NCI-H2196 treated with DMSO at 0.1 percent for 48 hours (cell line): ENCODE results near the gene DRC7.

Experiments
- DNase-seq: peaks from one replicate; lab custom pipeline; 2025; ENCODE audit not compliant: unreplicated experiment; lab: John Stamatoyannopoulos, UW

DRC7 gene

GRCh38 chr16:57749101-57749692 is 54.6 kb downstream of the DRC7 start:
- DNase-seq, result no peak

- no peak for DNase-seq
These were observed 55.3 kb downstream of the DRC7 start for GRCh38 chr16:57749856-57750452.

DNA sequence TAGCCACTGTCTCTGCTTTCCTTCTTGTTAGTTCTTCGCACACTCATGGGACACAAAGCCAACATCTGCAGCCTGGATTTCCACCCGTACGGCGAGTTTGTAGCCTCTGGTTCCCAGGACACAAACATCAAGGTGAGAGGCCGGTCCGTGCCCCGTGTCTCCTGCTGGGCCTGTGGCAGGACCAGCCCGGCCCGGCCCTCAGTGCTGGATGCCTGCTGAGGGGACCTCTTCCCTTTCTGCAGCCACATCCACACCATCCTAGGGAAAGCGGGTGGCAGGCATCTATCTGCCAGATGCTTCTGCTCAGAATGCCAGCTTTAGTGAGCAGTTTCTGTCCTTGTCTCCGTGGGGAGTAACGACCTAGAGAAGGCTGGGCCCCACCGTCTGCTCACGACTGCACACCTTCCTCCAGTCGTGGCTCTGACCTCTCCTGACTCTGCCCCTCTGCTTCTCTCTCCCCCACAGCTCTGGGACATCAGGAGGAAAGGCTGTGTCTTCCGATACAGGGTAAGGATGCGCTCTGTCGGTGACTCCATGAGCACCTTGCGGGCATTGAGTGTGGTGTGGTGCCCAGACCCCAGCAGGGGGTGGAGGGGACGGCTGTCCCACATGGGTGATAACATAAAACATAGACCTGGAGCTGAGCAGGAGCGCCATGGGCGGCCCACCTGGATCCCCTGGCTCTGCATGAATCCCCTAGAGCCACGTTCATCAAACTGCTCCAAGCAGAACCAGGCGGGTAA is 56.4 kb downstream of the DRC7 start:
- DNase-seq, result no peak

DNA sequence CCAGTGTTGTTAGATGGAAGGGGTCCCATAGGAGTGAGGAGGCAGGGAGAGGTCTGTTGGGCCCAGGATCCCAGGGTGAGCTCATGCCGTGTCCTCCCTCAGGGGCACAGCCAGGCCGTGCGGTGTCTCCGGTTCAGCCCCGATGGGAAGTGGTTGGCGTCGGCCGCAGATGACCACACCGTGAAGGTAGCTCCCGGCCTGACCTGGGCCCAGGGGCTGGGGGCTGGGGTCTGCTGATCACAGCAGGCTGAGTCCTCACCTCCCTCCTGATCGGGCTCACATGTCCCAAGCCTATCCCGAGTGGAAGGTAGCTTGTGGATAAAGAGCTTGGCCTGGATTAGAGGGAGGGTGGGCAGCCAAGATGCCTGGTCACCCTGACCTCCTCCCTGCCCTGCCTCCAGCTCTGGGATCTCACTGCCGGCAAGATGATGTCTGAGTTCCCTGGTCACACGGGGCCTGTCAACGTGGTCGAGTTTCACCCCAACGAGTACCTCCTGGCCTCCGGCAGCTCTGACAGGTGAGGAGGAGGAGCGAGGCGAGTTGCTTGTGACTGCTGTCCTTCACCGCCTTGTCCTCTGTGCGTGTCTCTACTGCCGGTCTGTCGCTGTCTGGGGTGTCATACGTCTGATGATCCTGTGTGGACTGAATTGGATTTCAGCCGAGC is 57.1 kb downstream of the DRC7 start:
- no peak for DNase-seq

GRCh38 chr16:57752203-57752580 is 57.6 kb downstream of the DRC7 start:
- no peak for DNase-seq

- no peak for DNase-seq
These were observed 58.2 kb downstream of the DRC7 start for GRCh38 chr16:57752581-57753447.

GRCh38 chr16:57753448-57754353 is 59.1 kb downstream of the DRC7 start:
- no peak for DNase-seq

- no peak for DNase-seq
These were observed 59.9 kb downstream of the DRC7 start for GRCh38 chr16:57754354-57755060.

GRCh38 chr16:57755061-57755684 is 60.6 kb downstream of the DRC7 start:
- no peak for DNase-seq

GRCh38 chr16:57755726-57756423 is 61.3 kb downstream of the DRC7 start:
- no peak for DNase-seq

- no peak for DNase-seq
These were observed 62.1 kb downstream of the DRC7 start for GRCh38 chr16:57756424-57757325.

DNA sequence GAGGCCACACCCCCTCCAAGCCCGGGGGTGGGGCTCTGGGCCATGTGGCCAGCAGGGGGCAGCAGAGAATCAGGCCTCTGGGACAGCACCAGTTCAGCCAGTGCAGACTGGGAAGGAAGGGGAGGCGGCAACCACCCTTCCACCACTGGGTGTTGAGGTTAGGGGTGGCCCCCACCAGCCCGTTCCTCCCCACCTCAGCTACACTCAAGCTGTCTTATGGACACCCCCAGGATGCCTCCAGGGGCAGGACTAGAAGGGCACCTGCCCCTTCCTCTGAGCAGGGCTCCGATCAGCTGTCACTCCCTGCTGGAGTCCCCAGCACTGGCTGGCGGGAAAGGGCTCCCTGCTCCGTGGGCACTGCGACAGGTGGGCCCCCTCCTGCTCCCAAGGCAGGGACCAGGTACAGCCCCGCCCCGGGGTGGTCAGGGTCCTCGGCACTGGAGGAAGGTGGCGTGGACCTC is 62.8 kb downstream of the DRC7 start:
- DNase-seq, result no peak

- no peak for DNase-seq
These were observed 63.3 kb downstream of the DRC7 start for GRCh38 chr16:57757883-57758282.

DNA sequence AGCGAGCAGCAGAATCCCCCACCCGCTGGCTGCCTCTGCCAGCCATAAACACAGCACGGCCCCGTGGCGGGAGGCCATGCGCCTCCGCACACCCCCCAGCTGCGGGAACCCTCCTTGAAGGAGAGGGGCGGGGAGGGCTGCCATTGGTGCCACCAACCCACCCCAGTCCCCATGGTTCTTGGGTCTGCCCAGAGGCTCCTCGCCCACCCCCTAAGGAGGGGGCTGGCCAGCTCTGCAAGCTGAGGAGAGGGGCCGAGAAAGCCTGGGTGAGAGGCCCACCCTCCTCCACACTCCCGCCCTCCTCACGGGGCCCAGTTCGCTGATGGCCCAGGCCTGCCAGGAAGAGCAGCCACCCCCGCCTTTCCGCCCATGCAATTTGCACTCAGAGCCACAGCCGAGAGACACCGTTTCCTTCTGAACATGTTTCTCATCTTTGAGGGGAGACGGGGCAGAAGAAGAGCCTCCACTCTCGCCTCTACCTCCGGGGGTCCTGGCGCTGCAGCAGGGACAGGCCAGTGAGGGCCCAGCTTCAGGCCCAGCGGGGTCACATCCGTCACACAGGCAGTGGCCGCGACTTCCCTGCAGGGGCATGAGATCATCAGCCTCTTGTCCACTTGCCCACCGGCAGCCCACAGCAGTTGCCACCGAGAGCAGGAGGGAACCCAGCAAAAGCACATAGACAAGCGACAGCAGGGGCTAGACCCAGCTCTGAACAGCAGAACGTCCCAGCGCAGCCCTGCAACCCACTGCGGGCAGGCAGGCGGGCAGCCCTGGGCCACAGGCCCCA is 63.9 kb downstream of the DRC7 start:
- DNase-seq, result no peak

DNA sequence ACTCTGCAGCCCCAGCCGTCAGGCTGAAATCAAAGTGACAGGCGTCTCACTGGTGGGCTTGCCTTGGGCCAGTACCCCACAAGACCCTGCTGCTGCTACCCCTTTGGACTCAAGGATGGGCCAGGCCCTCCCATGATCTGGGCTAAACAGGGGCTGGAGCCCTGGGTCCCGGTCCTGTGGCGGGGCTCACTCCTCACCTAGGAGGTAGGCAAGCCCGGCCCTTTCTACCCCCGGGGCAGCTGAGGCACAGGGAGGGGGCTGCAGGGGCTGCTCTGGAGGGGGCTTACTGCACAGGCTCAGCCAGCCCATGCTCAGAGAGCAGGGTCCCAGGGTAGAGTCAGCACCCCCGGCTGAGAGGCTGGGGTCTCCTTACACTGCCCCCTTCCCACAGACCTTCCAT is 64.5 kb downstream of the DRC7 start:
- no peak for DNase-seq

GRCh38 chr16:57759541-57760356 is 65.1 kb downstream of the DRC7 start:
- no peak for DNase-seq
